H1 (cell line): ENCODE data around the gene TLR9. TPM values are rescaled to one million over a fixed set of nuclear protein-coding genes. Genes with fewer than 3 reads are reported as not detected.

ENCODE experiments used
- POLR2A ChIP-seq, 2 experiments: IDR thresholded peaks; 1 replicate in 1 of 2; 2 replicates in 1 of 2; pipeline ENCODE4 v1.6.1; 2011; ENCODE audit warnings: low read depth in 2 of 2, low read length in 2 of 2, mild to moderate bottlenecking in 2 of 2; ENCODE audit errors: control extremely low read depth in 1 of 2
- polyA plus RNA-seq, 7 experiments: library from polyadenylated mRNA; depleted of rRNA in 3 of 7; stranded (reverse) in 5 of 7; unstranded in 2 of 7; fragments of >200 nt in 5 of 7; fragments of 200-250 nt in 2 of 7; gene quantifications; 1 replicate in 5 of 7; 2 replicates in 1 of 7; 4 replicates in 1 of 7; pipeline versions ENCODE4 v1.2.1 to v1.2.3, GENCODE V29; 2011 to 2013; ENCODE audit warnings: missing spikeins in 2 of 7, mixed read lengths in 2 of 7
- total RNA-seq: library from RNA; stranded (reverse); fragmentation: NEBNext Ultra II Directional; extraction: Animal tissue kit (Norgen Biotek cat#: 25700); gene quantifications from 2 replicates; pipeline ENCODE4 v1.2.1, GENCODE V29; 2021
- TF ChIP-seq, protein P1 (sequence below): fragments of 300-600 bp; sonication (generic); IDR thresholded peaks from 2 replicates; pipeline ENCODE4 v1.7.1; 2012; ENCODE audit warnings: low read length, moderate library complexity, mild to moderate bottlenecking, inconsistent platforms; ENCODE audit not compliant: insufficient replicate concordance

TLR9 gene
- total and polyA plus RNA-seq, 2 of the 8 experiments (the other 6 are each of a cell fraction or from before 2014, with no cell fraction given) = 0.05 TPM; not detected in 1

- TF ChIP-seq, protein P1, sequence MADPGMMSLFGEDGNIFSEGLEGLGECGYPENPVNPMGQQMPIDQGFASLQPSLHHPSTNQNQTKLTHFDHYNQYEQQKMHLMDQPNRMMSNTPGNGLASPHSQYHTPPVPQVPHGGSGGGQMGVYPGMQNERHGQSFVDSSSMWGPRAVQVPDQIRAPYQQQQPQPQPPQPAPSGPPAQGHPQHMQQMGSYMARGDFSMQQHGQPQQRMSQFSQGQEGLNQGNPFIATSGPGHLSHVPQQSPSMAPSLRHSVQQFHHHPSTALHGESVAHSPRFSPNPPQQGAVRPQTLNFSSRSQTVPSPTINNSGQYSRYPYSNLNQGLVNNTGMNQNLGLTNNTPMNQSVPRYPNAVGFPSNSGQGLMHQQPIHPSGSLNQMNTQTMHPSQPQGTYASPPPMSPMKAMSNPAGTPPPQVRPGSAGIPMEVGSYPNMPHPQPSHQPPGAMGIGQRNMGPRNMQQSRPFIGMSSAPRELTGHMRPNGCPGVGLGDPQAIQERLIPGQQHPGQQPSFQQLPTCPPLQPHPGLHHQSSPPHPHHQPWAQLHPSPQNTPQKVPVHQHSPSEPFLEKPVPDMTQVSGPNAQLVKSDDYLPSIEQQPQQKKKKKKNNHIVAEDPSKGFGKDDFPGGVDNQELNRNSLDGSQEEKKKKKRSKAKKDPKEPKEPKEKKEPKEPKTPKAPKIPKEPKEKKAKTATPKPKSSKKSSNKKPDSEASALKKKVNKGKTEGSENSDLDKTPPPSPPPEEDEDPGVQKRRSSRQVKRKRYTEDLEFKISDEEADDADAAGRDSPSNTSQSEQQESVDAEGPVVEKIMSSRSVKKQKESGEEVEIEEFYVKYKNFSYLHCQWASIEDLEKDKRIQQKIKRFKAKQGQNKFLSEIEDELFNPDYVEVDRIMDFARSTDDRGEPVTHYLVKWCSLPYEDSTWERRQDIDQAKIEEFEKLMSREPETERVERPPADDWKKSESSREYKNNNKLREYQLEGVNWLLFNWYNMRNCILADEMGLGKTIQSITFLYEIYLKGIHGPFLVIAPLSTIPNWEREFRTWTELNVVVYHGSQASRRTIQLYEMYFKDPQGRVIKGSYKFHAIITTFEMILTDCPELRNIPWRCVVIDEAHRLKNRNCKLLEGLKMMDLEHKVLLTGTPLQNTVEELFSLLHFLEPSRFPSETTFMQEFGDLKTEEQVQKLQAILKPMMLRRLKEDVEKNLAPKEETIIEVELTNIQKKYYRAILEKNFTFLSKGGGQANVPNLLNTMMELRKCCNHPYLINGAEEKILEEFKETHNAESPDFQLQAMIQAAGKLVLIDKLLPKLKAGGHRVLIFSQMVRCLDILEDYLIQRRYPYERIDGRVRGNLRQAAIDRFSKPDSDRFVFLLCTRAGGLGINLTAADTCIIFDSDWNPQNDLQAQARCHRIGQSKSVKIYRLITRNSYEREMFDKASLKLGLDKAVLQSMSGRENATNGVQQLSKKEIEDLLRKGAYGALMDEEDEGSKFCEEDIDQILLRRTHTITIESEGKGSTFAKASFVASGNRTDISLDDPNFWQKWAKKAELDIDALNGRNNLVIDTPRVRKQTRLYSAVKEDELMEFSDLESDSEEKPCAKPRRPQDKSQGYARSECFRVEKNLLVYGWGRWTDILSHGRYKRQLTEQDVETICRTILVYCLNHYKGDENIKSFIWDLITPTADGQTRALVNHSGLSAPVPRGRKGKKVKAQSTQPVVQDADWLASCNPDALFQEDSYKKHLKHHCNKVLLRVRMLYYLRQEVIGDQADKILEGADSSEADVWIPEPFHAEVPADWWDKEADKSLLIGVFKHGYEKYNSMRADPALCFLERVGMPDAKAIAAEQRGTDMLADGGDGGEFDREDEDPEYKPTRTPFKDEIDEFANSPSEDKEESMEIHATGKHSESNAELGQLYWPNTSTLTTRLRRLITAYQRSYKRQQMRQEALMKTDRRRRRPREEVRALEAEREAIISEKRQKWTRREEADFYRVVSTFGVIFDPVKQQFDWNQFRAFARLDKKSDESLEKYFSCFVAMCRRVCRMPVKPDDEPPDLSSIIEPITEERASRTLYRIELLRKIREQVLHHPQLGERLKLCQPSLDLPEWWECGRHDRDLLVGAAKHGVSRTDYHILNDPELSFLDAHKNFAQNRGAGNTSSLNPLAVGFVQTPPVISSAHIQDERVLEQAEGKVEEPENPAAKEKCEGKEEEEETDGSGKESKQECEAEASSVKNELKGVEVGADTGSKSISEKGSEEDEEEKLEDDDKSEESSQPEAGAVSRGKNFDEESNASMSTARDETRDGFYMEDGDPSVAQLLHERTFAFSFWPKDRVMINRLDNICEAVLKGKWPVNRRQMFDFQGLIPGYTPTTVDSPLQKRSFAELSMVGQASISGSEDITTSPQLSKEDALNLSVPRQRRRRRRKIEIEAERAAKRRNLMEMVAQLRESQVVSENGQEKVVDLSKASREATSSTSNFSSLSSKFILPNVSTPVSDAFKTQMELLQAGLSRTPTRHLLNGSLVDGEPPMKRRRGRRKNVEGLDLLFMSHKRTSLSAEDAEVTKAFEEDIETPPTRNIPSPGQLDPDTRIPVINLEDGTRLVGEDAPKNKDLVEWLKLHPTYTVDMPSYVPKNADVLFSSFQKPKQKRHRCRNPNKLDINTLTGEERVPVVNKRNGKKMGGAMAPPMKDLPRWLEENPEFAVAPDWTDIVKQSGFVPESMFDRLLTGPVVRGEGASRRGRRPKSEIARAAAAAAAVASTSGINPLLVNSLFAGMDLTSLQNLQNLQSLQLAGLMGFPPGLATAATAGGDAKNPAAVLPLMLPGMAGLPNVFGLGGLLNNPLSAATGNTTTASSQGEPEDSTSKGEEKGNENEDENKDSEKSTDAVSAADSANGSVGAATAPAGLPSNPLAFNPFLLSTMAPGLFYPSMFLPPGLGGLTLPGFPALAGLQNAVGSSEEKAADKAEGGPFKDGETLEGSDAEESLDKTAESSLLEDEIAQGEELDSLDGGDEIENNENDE = no peak
- TF ChIP-seq POLR2A (IDR thresholded peaks at IDR 0.05; ENCODE audit: control extremely low read depth in 1 of 2, low read depth in 2 of 2, low read length in 2 of 2) = no peak
Observed at GRCh38 chr3:52262447-52262846, 37.0 kb upstream of the TLR9 start (continued).
